Heart left ventricle (tissue), 16 donors: ENCODE measurements around the gene SYTL2. TPM values are rescaled to one million over a fixed set of nuclear protein-coding genes. Genes with fewer than 3 reads are reported as not detected.
"Not testable (repeated sequence)": the region's sequence is repeated elsewhere in the genome, so short reads cannot be mapped to it uniquely, and the experiment has no call there.

Experiments used
- ATAC-seq, 4 donors: fragments of 200-7000 bp; cut with Tn5 transposase; one replicate each; pipeline ENCODE4 v1.9.1; 2020 to 2022; ENCODE audit warnings: moderate library complexity in 4 of 4, mild to moderate bottlenecking in 3 of 4, moderate number of reproducible peaks in 1 of 4
- DNase-seq, 5 donors: peaks; one replicate each; pipeline ENCODE4 v3.0.0-alpha.2; 2020
- H3K27ac ChIP-seq, 12 donors: fragments of 200-600 bp; sonication (generic) in 4 of 12; one replicate each; pipeline versions ENCODE4 v1.5.0 to v1.8.0; 2016 to 2022; ENCODE audit warnings: mild to moderate bottlenecking in 2 of 12
- H3K27me3 ChIP-seq, 9 donors: fragments of 200-600 bp; sonication (generic) in 2 of 9; one replicate each; pipeline versions ENCODE4 v1.5.1 to v1.8.0; 2016 to 2022; ENCODE audit warnings: mild to moderate bottlenecking in 3 of 9
- H3K36me3 ChIP-seq, 9 donors: fragments of 200-600 bp; sonication (generic) in 2 of 9; one replicate each; pipeline versions ENCODE4 v1.5.0 to v1.8.0; 2018 to 2022; ENCODE audit warnings: mild to moderate bottlenecking in 2 of 9
- H3K4me1 ChIP-seq, 12 donors: fragments of 200-600 bp; sonication (generic) in 4 of 12; one replicate each; pipeline versions ENCODE4 v1.5.0 to v1.8.0; 2016 to 2022; ENCODE audit warnings: mild to moderate bottlenecking in 3 of 12
- H3K4me3 ChIP-seq, 12 donors: fragments of 200-600 bp; sonication (generic) in 4 of 12; one replicate each; pipeline versions ENCODE4 v1.5.0 to v1.8.0; 2017 to 2022; ENCODE audit warnings: mild to moderate bottlenecking in 9 of 12, moderate library complexity in 4 of 12
- H3K9me3 ChIP-seq, 12 donors: fragments of 200-600 bp; sonication (generic) in 4 of 12; one replicate each; pipeline versions ENCODE4 v1.5.0 to v1.8.0; 2016 to 2022; ENCODE audit warnings: mild to moderate bottlenecking in 1 of 12
- CTCF ChIP-seq, 12 donors: fragments of 200-600 bp; sonication (generic) in 4 of 12; IDR thresholded peaks; one replicate each; pipeline versions ENCODE4 v1.5.0 to v1.8.0; 2018 to 2022; ENCODE audit warnings: antibody characterized with exemption in 12 of 12, mild to moderate bottlenecking in 5 of 12
- POLR2A ChIP-seq, 2 donors: fragments of 450-650 bp; IDR thresholded peaks; one replicate each; pipeline ENCODE4 v1.6.1; 2017; ENCODE audit warnings: antibody characterized with exemption in 2 of 2, mild to moderate bottlenecking in 2 of 2, moderate library complexity in 2 of 2
- WGBS, 4 donors: extraction: QIAGEN DNeasy Blood & Tissue Kit in 2 of 4; methylation state at CpG; one replicate each; pipeline versions ENCODE4 v1.1.5 to v1.1.7; 2013 to 2018; 5-methylcytosine and 5-hydroxymethylcytosine counted together
- intact Hi-C, 10 donors: fragments of 100-400 bp; cut with DNase I; formaldehyde crosslinking; loops; one replicate each; pipeline versions ENCODE4 v1.11.1 to v1.14.2; 2022
- polyA plus RNA-seq, 2 donors: library from polyadenylated mRNA; stranded (reverse); fragments of 200-250 nt; gene quantifications; one replicate each; pipeline ENCODE4 v1.2.3, GENCODE V29; 2013
- total RNA-seq, 9 donors: library from RNA; depleted of rRNA in 2 of 9; stranded (reverse); fragments of >200 nt in 2 of 9; fragmentation: NEBNext Ultra II Directional in 3 of 9; extraction: Animal tissue kit (Norgen Biotek cat#: 25700) in 3 of 9; gene quantifications; one replicate each; pipeline versions ENCODE4 v1.1.0 to v1.2.4, GENCODE V29; 2016 to 2023
- donor health status: ischemic (EF 13 %, LVEDD 7.1; RV severe dilation, severe dysfunction).
- donor health status: healthy with polysubstance abuse.
- donor health status: DM: no; HTN: yes; CAD: no.
- donor health status: DM: no; HTN: no; CAD: no.
- donor health status: ischemic (EF 25% LVEDD 6.9; RV normal size, moderate dysfunction).
- donor health status: ischemic (EF 25% LVEDD 5.7; RV mildly dilated, moderate dysfunction).
- donor health status: healthy.
- donor health status: DM: yes; HTN: yes; CAD: no.
- donor health status: ischemic (EF 35%, LVEDD 5.7; RV mildly dilated, moderate dysfunction).
- donor health status: nonischemic (EF 11% LVEDD 7.7; RV severe dilation, severe dysfunction).
- donor health status: DM: yes; HTN: yes; CAD: no.
- donor health status: PGD.
- donor health status: ischemic (EF 29% LVEDD 5.4; RV normal size, mild dysfunction).
- donor health status: nonischemic (EF 23%, LVEDD 6.1; RV moderate dilation, normal function).

SYTL2 gene
- total and polyA plus RNA-seq, 11 donors, result 2.2 to 9.5 (median 4.9) TPM

GRCh38 chr11:85843929-85844328 lies 33.0 kb upstream of the SYTL2 start:
- Histone ChIP-seq H3K27me3 (no peaks in the 10 kb centered on the region), H3K27ac (no peak overlapping the region), H3K9me3 (peaks cover 0 to 6% (median 0%) of the 10 kb centered on the region in 12 donors), H3K4me1 (no peaks in the 10 kb centered on the region), H3K36me3 (no peaks in the 10 kb centered on the region), H3K4me3 (no peak overlapping the region)
- WGBS, 4 donors, result 93 to 99% (median 95%) methylated on average over 3 of the region's 3 CpGs
- no peak for ATAC-seq
- no peak for DNase-seq
- TF ChIP-seq POLR2A (IDR thresholded peaks at IDR 0.05) (no peak), CTCF (IDR thresholded peaks at IDR 0.05) (no peak)
- intact Hi-C loops, result no loop called here

GRCh38 chr11:85840932-85841331 lies 30.0 kb upstream of the SYTL2 start:
- H3K27ac ChIP-seq, H3K4me1 ChIP-seq, H3K4me3 ChIP-seq, H3K36me3 ChIP-seq, intact Hi-C loops, H3K9me3 ChIP-seq, ATAC-seq, H3K27me3 ChIP-seq, DNase-seq: not testable (repeated sequence)

- TF ChIP-seq POLR2A (IDR thresholded peaks at IDR 0.05), result no peak
- no peak for TF ChIP-seq CTCF (IDR thresholded peaks at IDR 0.05)
- no peaks in the 10 kb centered on the region for H3K4me1 ChIP-seq
- no peak overlapping the region for H3K27ac ChIP-seq
- H3K9me3 ChIP-seq, result peaks cover 0 to 14% (median 0%) of the 10 kb centered on the region in 12 donors
- WGBS, 4 donors, result 64 to 71% (median 69%) methylated on average over 3 of the region's 3 CpGs
- no peak for DNase-seq
- intact Hi-C loops, result no loop called here
- H3K4me3 ChIP-seq, result no peak overlapping the region
- no peaks in the 10 kb centered on the region for H3K36me3 ChIP-seq
- no peaks in the 10 kb centered on the region for H3K27me3 ChIP-seq
- no peak for ATAC-seq
Observed at GRCh38 chr11:85835729-85836128, 24.8 kb upstream of the SYTL2 start.

- Histone ChIP-seq H3K4me1 (no peaks in the 10 kb centered on the region), H3K9me3 (peaks cover 0 to 14% (median 0%) of the 10 kb centered on the region in 12 donors), H3K4me3 (no peak overlapping the region), H3K27me3 (no peaks in the 10 kb centered on the region), H3K27ac (no peak overlapping the region), H3K36me3 (no peaks in the 10 kb centered on the region)
- WGBS, 4 donors, result 90 to 96% (median 92%) methylated on average over 1 of the region's 1 CpG
- DNase-seq, result no peak
- no peak for ATAC-seq
- TF ChIP-seq POLR2A (IDR thresholded peaks at IDR 0.05) (no peak), CTCF (IDR thresholded peaks at IDR 0.05) (no peak)
- intact Hi-C loops, result no loop called here
Observed at GRCh38 chr11:85835263-85835662, 24.3 kb upstream of the SYTL2 start.

GRCh38 chr11:85831050-85831449 lies 20.1 kb upstream of the SYTL2 start:
- no peaks in the 10 kb centered on the region for H3K27me3 ChIP-seq
- H3K27ac ChIP-seq, result no peak overlapping the region
- peaks cover 0 to 12% (median 0%) of the 10 kb centered on the region in 12 donors for H3K4me1 ChIP-seq
- ATAC-seq, result no peak
- no peak overlapping the region for H3K4me3 ChIP-seq
- H3K36me3 ChIP-seq, result no peaks in the 10 kb centered on the region
- H3K9me3 ChIP-seq, result peaks cover 0 to 14% (median 0%) of the 10 kb centered on the region in 12 donors
- DNase-seq, result no peak
- intact Hi-C loops, result no loop called here
- TF ChIP-seq POLR2A (IDR thresholded peaks at IDR 0.05) (no peak), CTCF (IDR thresholded peaks at IDR 0.05) (no peak)
